Neuronal stem cell (in vitro differentiated cells): ENCODE measurements around the gene HYAL1.

Experiments used
- DNase-seq: peaks from one replicate; pipeline ENCODE4 v3.0.0-alpha.2; 2013; ENCODE audit warnings: low spot score
- H2AFZ ChIP-seq: one replicate; pipeline ENCODE4 v1.6.1; 2013; ENCODE audit warnings: mild to moderate bottlenecking, low read length, inconsistent platforms
- H2AK5ac ChIP-seq: 2 replicates; pipeline ENCODE4 v1.6.1; 2013; ENCODE audit warnings: low read depth, mild to moderate bottlenecking, inconsistent platforms, low read length, moderate library complexity, mixed read lengths
- H2BK120ac ChIP-seq: 2 replicates; pipeline ENCODE4 v1.6.1; 2013; ENCODE audit warnings: low read depth, mild to moderate bottlenecking, inconsistent platforms, low read length, moderate library complexity, mixed read lengths
- H2BK12ac ChIP-seq: one replicate; pipeline ENCODE4 v1.6.1; 2013; ENCODE audit warnings: low read length, inconsistent platforms
- H2BK15ac ChIP-seq: 2 replicates; pipeline ENCODE4 v1.6.1; 2013; ENCODE audit warnings: mild to moderate bottlenecking, low read length, inconsistent platforms, mixed read lengths
- H2BK5ac ChIP-seq: one replicate; pipeline ENCODE4 v1.6.1; 2013; ENCODE audit warnings: inconsistent platforms, mild to moderate bottlenecking, low read length, moderate library complexity
- H3K14ac ChIP-seq: one replicate; pipeline ENCODE4 v1.6.1; 2013; ENCODE audit warnings: low read length, inconsistent platforms
- H3K18ac ChIP-seq: 2 replicates; pipeline ENCODE4 v1.6.1; 2013; ENCODE audit warnings: low read length, inconsistent platforms
- H3K23ac ChIP-seq: 2 replicates; pipeline ENCODE4 v1.6.1; 2013; ENCODE audit warnings: low read depth, mild to moderate bottlenecking, mixed read lengths, low read length, inconsistent platforms; ENCODE audit not compliant: poor library complexity
- H3K27ac ChIP-seq: replicated peaks from 3 replicates; pipeline ENCODE4 v1.5.1; 2013; ENCODE audit warnings: low read length, inconsistent platforms
- H3K27me3 ChIP-seq, 3 experiments: 2 replicates each; pipeline ENCODE4 v1.6.1; 2013; ENCODE audit warnings: low read length in 3 of 3, mild to moderate bottlenecking in 2 of 3, inconsistent platforms in 1 of 3, low read depth in 1 of 3, mixed read lengths in 1 of 3, moderate library complexity in 1 of 3; ENCODE audit not compliant: control insufficient read depth in 3 of 3, insufficient read depth in 3 of 3
- H3K36me3 ChIP-seq, 2 donors: replicated peaks in 1 of 2; 2 replicates each; pipeline ENCODE4 v1.6.1; 2013; ENCODE audit warnings: low read length in 2 of 2; ENCODE audit not compliant: control insufficient read depth in 2 of 2, insufficient read depth in 2 of 2
- H3K4ac ChIP-seq: 2 replicates; pipeline ENCODE4 v1.6.1; 2013; ENCODE audit warnings: inconsistent platforms, mild to moderate bottlenecking, low read length, moderate library complexity
- H3K4me1 ChIP-seq, 2 donors: 1 replicate in 1 of 2; 2 replicates in 1 of 2; pipeline ENCODE4 v1.6.1; 2013; ENCODE audit warnings: low read length in 2 of 2, low read depth in 1 of 2; ENCODE audit not compliant: control insufficient read depth in 2 of 2, insufficient read depth in 1 of 2
- H3K4me2 ChIP-seq: one replicate; pipeline ENCODE4 v1.6.1; 2013; ENCODE audit warnings: mild to moderate bottlenecking, low read length, inconsistent platforms; ENCODE audit not compliant: insufficient read depth, poor library complexity, severe bottlenecking
- H3K4me3 ChIP-seq, 2 donors: 2 replicates each; pipeline ENCODE4 v1.5.1; 2013; ENCODE audit warnings: low read length in 2 of 2, mild to moderate bottlenecking in 2 of 2, inconsistent platforms in 1 of 2, moderate library complexity in 1 of 2
- H3K79me1 ChIP-seq: one replicate; pipeline ENCODE4 v1.6.1; 2013; ENCODE audit warnings: low read depth, mild to moderate bottlenecking, inconsistent platforms, low read length, moderate library complexity
- H3K9ac ChIP-seq: one replicate; pipeline ENCODE4 v1.6.1; 2013; ENCODE audit warnings: mild to moderate bottlenecking, low read depth, low read length, inconsistent platforms; ENCODE audit not compliant: poor library complexity
- H3K9me3 ChIP-seq, 2 donors: replicated peaks in 1 of 2; 2 replicates each; pipeline versions ENCODE3 to v1.6.1; 2013; ENCODE audit warnings: low read length in 2 of 2, mild to moderate bottlenecking in 2 of 2, inconsistent platforms in 1 of 2, low read depth in 1 of 2, mixed read lengths in 1 of 2, moderate library complexity in 1 of 2; ENCODE audit not compliant: control insufficient read depth in 2 of 2, insufficient read depth in 1 of 2
- H4K8ac ChIP-seq: one replicate; pipeline ENCODE4 v1.6.1; 2013; ENCODE audit warnings: low read depth, mild to moderate bottlenecking, inconsistent platforms, low read length, moderate library complexity
- H4K91ac ChIP-seq: one replicate; pipeline ENCODE4 v1.6.1; 2013; ENCODE audit warnings: low read length, low read depth, mild to moderate bottlenecking, inconsistent platforms; ENCODE audit not compliant: poor library complexity
- WGBS, 2 donors: extraction: QIAGEN DNeasy Blood & Tissue Kit; methylation state at CpG; one replicate each; pipeline ENCODE4 v1.1.7; 2013; ENCODE audit warnings: missing lambda C conversion rate in 2 of 2, mixed read lengths in 1 of 2; ENCODE audit not compliant: insufficient read length in 2 of 2, insufficient replicate concordance in 1 of 2; ENCODE audit errors: extremely low coverage in 2 of 2; 5-methylcytosine and 5-hydroxymethylcytosine counted together

HYAL1 gene

GRCh38 chr3:50268703-50269451 is 34.5 kb downstream of the HYAL1 start, which contains the start of gene SEMA3B:
Gene SEMA3B (plus strand): TSS chr3:50269147. CDS start chr3:50269241, 94 bp downstream.
- peak within 1 kb of the TSS; percentile 97 for H2BK12ac ChIP-seq
- peak within 1 kb of the TSS; percentile 93 for H4K91ac ChIP-seq
- H3K27me3 ChIP-seq = peaks cover 6 to 9% (median 6%) of the 10 kb centered on the region in 3 experiments
- H3K36me3 ChIP-seq = no peaks in the 10 kb centered on the region
- H2AFZ ChIP-seq = no peak within 1 kb of the TSS
- H3K14ac ChIP-seq = peak within 1 kb of the TSS; percentile 87
- H3K9me3 ChIP-seq = no peaks in the 10 kb centered on the region
- no peak within 1 kb of the TSS for H4K8ac ChIP-seq
- H3K4me2 ChIP-seq = no peak within 1 kb of the TSS
- H3K18ac ChIP-seq = peak within 1 kb of the TSS; percentile 94
- peaks cover 42 to 54% of the 10 kb centered on the region in 2 donors for H3K4me1 ChIP-seq
- peak within 1 kb of the TSS; percentile 53 for H2BK120ac ChIP-seq
- H3K9ac ChIP-seq = peak within 1 kb of the TSS; percentile 83
- peaks cover 3% of the 10 kb centered on the region for H3K79me1 ChIP-seq
- peak within 1 kb of the TSS; percentile 98 for H2BK15ac ChIP-seq
- H3K23ac ChIP-seq = peak within 1 kb of the TSS; percentile 62
- peak within 1 kb of the TSS; percentile 93 for H2BK5ac ChIP-seq
- no CpG with 5 or more reads among the region's 21 CpGs for WGBS, 2 donors
- no peak for DNase-seq
- H3K4me3 ChIP-seq = peak within 1 kb of the TSS in 1 of 2 donors; percentile 9
- H3K27ac ChIP-seq = no peak within 1 kb of the TSS
- H2AK5ac ChIP-seq = peak within 1 kb of the TSS; percentile 99
- H3K4ac ChIP-seq = peak within 1 kb of the TSS; percentile 39

- H3K79me1 ChIP-seq = peaks cover 3% of the 10 kb centered on the region
- DNase-seq = no peak
- no peaks in the 10 kb centered on the region for H3K36me3 ChIP-seq
- no peak overlapping the region for H2BK12ac ChIP-seq
- peak overlapping the region; percentile 94 for H3K18ac ChIP-seq
- H3K23ac ChIP-seq = no peak overlapping the region
- no peak overlapping the region for H3K4ac ChIP-seq
- H4K8ac ChIP-seq = no peak overlapping the region
- H2BK15ac ChIP-seq = peak overlapping the region; percentile 98
- no CpG with 5 or more reads among the region's 3 CpGs for WGBS, 2 donors
- peak overlapping the region; percentile 93 for H2BK5ac ChIP-seq
- peak overlapping the region; percentile 98 for H2AK5ac ChIP-seq
- H3K4me1 ChIP-seq = peaks cover 47 to 57% of the 10 kb centered on the region in 2 donors
- H3K27ac ChIP-seq = no peak overlapping the region
- H3K14ac ChIP-seq = no peak overlapping the region
- peak overlapping the region in 1 of 2 donors; percentile 9 for H3K4me3 ChIP-seq
- H2AFZ ChIP-seq = no peak overlapping the region
- no peak overlapping the region for H2BK120ac ChIP-seq
- H3K27me3 ChIP-seq = peaks cover 0 to 3% (median 3%) of the 10 kb centered on the region in 3 experiments
- no peaks in the 10 kb centered on the region for H3K9me3 ChIP-seq
- no peak overlapping the region for H4K91ac ChIP-seq
- H3K9ac ChIP-seq = peak overlapping the region; percentile 32
- H3K4me2 ChIP-seq = no peak overlapping the region
Observed at GRCh38 chr3:50268276-50268675, 35.1 kb downstream of the HYAL1 start.

GRCh38 chr3:50267280-50267913 is 36.0 kb downstream of the HYAL1 start:
- Histone ChIP-seq H2AFZ (peak overlapping the region; percentile 75), H3K4me1 (peaks cover 46 to 59% of the 10 kb centered on the region in 2 donors), H3K27ac (no peak overlapping the region), H3K9ac (no peak overlapping the region), H3K4ac (peak overlapping the region; percentile 84), H3K4me3 (no peak overlapping the region), H3K18ac (peak overlapping the region; percentile 94), H3K4me2 (peak overlapping the region; percentile 29), H3K14ac (peak overlapping the region; percentile 77), H3K9me3 (no peaks in the 10 kb centered on the region), H2BK15ac (peak overlapping the region; percentile 94), H3K27me3 (no peaks in the 10 kb centered on the region), H3K79me1 (peaks cover 3% of the 10 kb centered on the region), H2BK12ac (peak overlapping the region; percentile 67), H3K23ac (peak overlapping the region; percentile 50), H3K36me3 (no peaks in the 10 kb centered on the region), H2BK120ac (peak overlapping the region; percentile 53), H4K8ac (no peak overlapping the region), H2AK5ac (peak overlapping the region; percentile 98), H2BK5ac (peak overlapping the region; percentile 88), H4K91ac (no peak overlapping the region)
- no CpG with 5 or more reads among the region's 22 CpGs for WGBS, 2 donors
- no peak for DNase-seq

GRCh38 chr3:50266836-50267235 is 36.5 kb downstream of the HYAL1 start:
- H3K14ac ChIP-seq = no peak overlapping the region
- peak overlapping the region; percentile 94 for H2BK15ac ChIP-seq
- peaks cover 3% of the 10 kb centered on the region for H3K79me1 ChIP-seq
- no peaks in the 10 kb centered on the region for H3K27me3 ChIP-seq
- H3K9ac ChIP-seq = no peak overlapping the region
- peak overlapping the region; percentile 75 for H2AFZ ChIP-seq
- peak overlapping the region; percentile 98 for H2AK5ac ChIP-seq
- peak overlapping the region; percentile 50 for H3K23ac ChIP-seq
- no peak overlapping the region for H4K8ac ChIP-seq
- H3K36me3 ChIP-seq = no peaks in the 10 kb centered on the region
- no peaks in the 10 kb centered on the region for H3K9me3 ChIP-seq
- peak overlapping the region; percentile 67 for H2BK12ac ChIP-seq
- H3K4ac ChIP-seq = peak overlapping the region; percentile 84
- no peak overlapping the region for H3K27ac ChIP-seq
- no CpG with 5 or more reads among the region's 7 CpGs for WGBS, 2 donors
- no peak overlapping the region for H4K91ac ChIP-seq
- H3K4me1 ChIP-seq = peaks cover 45 to 59% of the 10 kb centered on the region in 2 donors
- no peak overlapping the region for H3K4me2 ChIP-seq
- H2BK5ac ChIP-seq = peak overlapping the region; percentile 88
- peak overlapping the region; percentile 48 for H3K18ac ChIP-seq
- DNase-seq = no peak
- peak overlapping the region; percentile 53 for H2BK120ac ChIP-seq
- H3K4me3 ChIP-seq = no peak overlapping the region
